ENCODE data around the gene ADCY2. TPM values are rescaled to one million over a fixed set of nuclear protein-coding genes. Genes with fewer than 3 reads are reported as not detected.

ADCY2 gene
- total RNA-seq, 1 experiment from 2014 or later, result not detected

DNA sequence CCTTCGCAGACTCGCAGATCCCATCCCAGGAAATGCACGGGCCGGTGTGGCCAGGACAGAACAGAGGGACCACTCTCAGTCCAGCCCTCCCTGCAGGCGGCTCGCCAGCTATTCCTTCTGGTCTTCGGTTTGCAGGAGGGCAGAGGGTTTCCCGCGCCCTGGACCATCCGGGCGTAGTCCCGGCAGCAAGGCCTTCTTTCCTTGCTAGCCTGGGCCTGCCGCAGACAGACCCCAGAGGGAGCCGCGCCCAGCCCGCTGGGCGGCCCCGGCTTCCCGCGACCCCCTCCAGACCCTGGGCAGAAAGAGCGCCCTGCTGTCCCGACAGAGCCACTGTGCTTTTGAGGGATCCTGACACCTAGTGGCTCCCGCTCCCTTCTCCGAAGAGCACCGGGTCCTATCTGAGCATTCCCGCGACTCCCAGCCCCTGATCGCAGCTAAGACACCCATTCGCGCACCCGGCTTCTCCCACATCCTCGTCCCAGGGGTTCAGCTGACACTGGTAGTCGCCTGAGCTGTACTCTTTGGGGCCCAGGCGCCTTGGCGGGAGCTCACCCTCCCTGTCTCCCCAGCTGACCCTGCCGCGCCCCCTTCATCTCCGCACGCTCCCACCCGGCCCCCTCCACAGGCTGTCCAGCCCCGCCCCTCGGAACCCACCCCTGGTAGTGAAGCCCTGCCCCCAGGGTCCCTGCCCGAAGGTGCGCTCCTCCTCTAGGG is 453.9 kb downstream of the ADCY2 start:
- BruUV-seq (replicated peaks), result no TSS peak
- Mint-ChIP-seq H3K36me3 (ENCODE audit: insufficient read depth, unreplicated experiment) (no peaks in the 10 kb centered on the region), H3K4me3 (ENCODE audit: unreplicated experiment) (no peak overlapping the region), H3K9me3 (ENCODE audit: unreplicated experiment) (no peaks in the 10 kb centered on the region), H3K27ac (ENCODE audit: low read depth, unreplicated experiment) (no peak overlapping the region), H3K27me3 (ENCODE audit: insufficient read depth, unreplicated experiment) (peaks cover 23% of the 10 kb centered on the region), H3K4me1 (ENCODE audit: insufficient read depth, unreplicated experiment) (no peaks in the 10 kb centered on the region)
- ChIA-PET CTCF (interaction anchor here (1.4 kb wide), 1 partner anchor 33 kb away, joined by 4 read pairs; no protein-coding TSS in a partner anchor), POLR2A (no interaction called here)
- intact Hi-C loops (cut with micrococcal nuclease), result no loop called here
- no peak for DNase-seq (ENCODE audit: unreplicated experiment)
- TF ChIP-seq, protein P1, sequence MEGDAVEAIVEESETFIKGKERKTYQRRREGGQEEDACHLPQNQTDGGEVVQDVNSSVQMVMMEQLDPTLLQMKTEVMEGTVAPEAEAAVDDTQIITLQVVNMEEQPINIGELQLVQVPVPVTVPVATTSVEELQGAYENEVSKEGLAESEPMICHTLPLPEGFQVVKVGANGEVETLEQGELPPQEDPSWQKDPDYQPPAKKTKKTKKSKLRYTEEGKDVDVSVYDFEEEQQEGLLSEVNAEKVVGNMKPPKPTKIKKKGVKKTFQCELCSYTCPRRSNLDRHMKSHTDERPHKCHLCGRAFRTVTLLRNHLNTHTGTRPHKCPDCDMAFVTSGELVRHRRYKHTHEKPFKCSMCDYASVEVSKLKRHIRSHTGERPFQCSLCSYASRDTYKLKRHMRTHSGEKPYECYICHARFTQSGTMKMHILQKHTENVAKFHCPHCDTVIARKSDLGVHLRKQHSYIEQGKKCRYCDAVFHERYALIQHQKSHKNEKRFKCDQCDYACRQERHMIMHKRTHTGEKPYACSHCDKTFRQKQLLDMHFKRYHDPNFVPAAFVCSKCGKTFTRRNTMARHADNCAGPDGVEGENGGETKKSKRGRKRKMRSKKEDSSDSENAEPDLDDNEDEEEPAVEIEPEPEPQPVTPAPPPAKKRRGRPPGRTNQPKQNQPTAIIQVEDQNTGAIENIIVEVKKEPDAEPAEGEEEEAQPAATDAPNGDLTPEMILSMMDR (IDR thresholded peaks at IDR 0.05; ENCODE audit: unreplicated experiment), result no peak

DNA sequence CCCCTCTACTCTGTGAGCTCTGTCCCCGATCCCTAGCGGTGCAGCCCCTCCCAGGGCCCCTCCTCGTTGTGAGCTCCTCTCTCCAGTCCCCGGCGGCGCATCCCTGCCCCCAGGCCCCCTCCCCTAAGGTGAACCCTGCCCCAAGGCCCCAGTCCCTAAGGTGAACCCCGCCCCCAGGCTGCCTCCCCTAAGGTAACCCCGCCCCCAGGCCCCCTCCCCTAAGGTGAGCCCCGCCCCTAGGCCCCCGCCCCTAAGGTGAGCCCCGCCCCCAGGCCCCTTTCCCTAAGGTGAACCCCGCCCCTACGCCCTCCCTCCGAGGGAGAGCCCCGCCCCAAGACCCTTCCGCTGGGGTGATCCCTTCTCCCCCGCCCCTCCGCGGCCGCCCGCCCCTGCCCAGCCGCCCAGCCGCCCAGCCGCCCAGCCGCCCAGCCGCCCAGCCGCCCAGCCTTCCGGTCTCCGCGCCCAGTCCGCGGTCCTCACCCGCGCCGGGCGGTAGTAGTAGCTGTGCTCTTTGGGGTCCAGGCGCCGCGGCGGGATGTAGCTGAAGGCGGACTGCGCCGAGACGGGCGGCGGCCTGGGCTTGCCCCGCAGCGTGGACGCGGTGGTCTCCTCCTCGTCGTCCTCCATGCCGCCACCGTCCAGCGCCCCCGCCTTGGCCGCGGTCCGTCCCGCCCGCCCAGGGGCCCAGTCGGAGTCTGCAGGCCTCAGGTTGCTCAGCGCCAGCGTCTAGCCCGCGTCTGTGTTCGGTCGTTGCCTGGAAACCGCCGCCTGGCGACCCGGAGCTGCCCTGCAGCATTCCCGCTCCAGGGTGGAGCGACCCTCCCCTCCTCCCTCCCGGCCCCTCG is 454.7 kb downstream of the ADCY2 start, which contains the start of gene CFAP90:
Gene CFAP90 (minus strand): TSS at position 739 of the 845 bp plus-strand sequence. CDS start 112 bp downstream, at position 627.
- Mint-ChIP-seq H3K27ac (ENCODE audit: low read depth, unreplicated experiment) (no peak within 1 kb of the TSS), H3K36me3 (ENCODE audit: insufficient read depth, unreplicated experiment) (no peaks in the 10 kb centered on the region), H3K4me3 (ENCODE audit: unreplicated experiment) (no peak within 1 kb of the TSS), H3K9me3 (ENCODE audit: unreplicated experiment) (no peaks in the 10 kb centered on the region), H3K27me3 (ENCODE audit: insufficient read depth, unreplicated experiment) (peaks cover 15% of the 10 kb centered on the region), H3K4me1 (ENCODE audit: insufficient read depth, unreplicated experiment) (no peaks in the 10 kb centered on the region)
- intact Hi-C loops (cut with micrococcal nuclease), result no loop called here
- POLR2A ChIA-PET, result no interaction called here
- CTCF ChIA-PET, result interaction anchor here (0.5 to 1.4 kb wide), 2 partner anchors 34 to 974 kb away, joined by 3 to 4 read pairs; no protein-coding TSS in a partner anchor
- no TSS peak for BruUV-seq (replicated peaks)
- no peak for DNase-seq (ENCODE audit: unreplicated experiment)
- TF ChIP-seq, protein P1 (IDR thresholded peaks at IDR 0.05; ENCODE audit: unreplicated experiment), result no peak

DNA sequence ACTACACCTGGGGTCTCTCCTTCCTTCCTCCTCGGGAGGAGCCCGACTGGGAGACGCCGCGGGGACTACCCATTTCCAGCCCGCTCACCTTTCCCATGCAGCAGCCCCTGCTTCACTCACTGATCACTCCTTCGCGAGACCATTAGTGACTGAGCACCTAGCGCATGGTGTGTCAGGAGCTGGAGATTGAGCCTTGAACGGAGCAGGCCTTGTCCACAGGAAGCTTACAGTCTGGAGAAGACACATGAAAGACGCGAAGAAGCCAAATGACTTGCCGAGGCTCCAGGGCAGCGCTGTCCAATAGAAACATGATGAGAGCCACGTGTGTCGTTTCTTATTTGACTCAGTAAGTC is 455.3 kb downstream of the ADCY2 start:
- POLR2A ChIA-PET, result no interaction called here
- peaks cover 14% of the 10 kb centered on the region for H3K27me3 Mint-ChIP-seq (ENCODE audit: insufficient read depth, unreplicated experiment)

More for the DNA sequence above, 455.3 kb downstream of the ADCY2 start:
- intact Hi-C loops (cut with micrococcal nuclease), result no loop called here
- no TSS peak for BruUV-seq (replicated peaks)
- Mint-ChIP-seq H3K27ac (ENCODE audit: low read depth, unreplicated experiment) (no peak overlapping the region), H3K4me3 (ENCODE audit: unreplicated experiment) (no peak overlapping the region), H3K9me3 (ENCODE audit: unreplicated experiment) (no peaks in the 10 kb centered on the region), H3K36me3 (ENCODE audit: insufficient read depth, unreplicated experiment) (no peaks in the 10 kb centered on the region), H3K4me1 (ENCODE audit: insufficient read depth, unreplicated experiment) (no peaks in the 10 kb centered on the region)
- DNase-seq (ENCODE audit: unreplicated experiment), result no peak
- CTCF ChIA-PET, result interaction anchor here (0.5 to 1.4 kb wide), 2 partner anchors 34 to 975 kb away, joined by 3 to 4 read pairs; no protein-coding TSS in a partner anchor
- TF ChIP-seq, protein P1 (IDR thresholded peaks at IDR 0.05; ENCODE audit: unreplicated experiment), result no peak

All from MCF 10A (cell line).